ENCODE measurements around the gene HSDL2. TPM values are rescaled to one million over a fixed set of nuclear protein-coding genes. Genes with fewer than 3 reads are reported as not detected.

Gene HSDL2
- total RNA-seq, 4 donors from 2014 or later: 72.9 to 112 (median 101) TPM

GRCh38 chr9:112396416-112396815, 16.5 kb downstream of the HSDL2 start:
- TF ChIP-seq CTCF (IDR thresholded peaks at IDR 0.05; ENCODE audit: low read depth): no peak

GRCh38 chr9:112396872-112397271, 17.0 kb downstream of the HSDL2 start:
- no peak for TF ChIP-seq CTCF (IDR thresholded peaks at IDR 0.05; ENCODE audit: low read depth)

GRCh38 chr9:112401175-112401815, 21.4 kb downstream of the HSDL2 start:
- no peak for TF ChIP-seq CTCF (IDR thresholded peaks at IDR 0.05; ENCODE audit: low read depth)

GRCh38 chr9:112403614-112404201, 23.8 kb downstream of the HSDL2 start:
- no peak for TF ChIP-seq CTCF (IDR thresholded peaks at IDR 0.05; ENCODE audit: low read depth)

GRCh38 chr9:112404508-112404932, 24.6 kb downstream of the HSDL2 start:
- TF ChIP-seq CTCF (IDR thresholded peaks at IDR 0.05; ENCODE audit: low read depth): no peak

- TF ChIP-seq CTCF (IDR thresholded peaks at IDR 0.05; ENCODE audit: low read depth): no peak
Measured at GRCh38 chr9:112408275-112408674, 28.4 kb downstream of the HSDL2 start.

- no peak for TF ChIP-seq CTCF (IDR thresholded peaks at IDR 0.05; ENCODE audit: low read depth)
Measured at GRCh38 chr9:112408819-112409218, 28.9 kb downstream of the HSDL2 start.

All from subcutaneous adipose tissue (tissue), 4 donors.